Right lobe of liver (tissue), 6 donors: ENCODE results near the gene UBAC2. TPM values are rescaled to one million over a fixed set of nuclear protein-coding genes. Genes with fewer than 3 reads are reported as not detected.

Source experiments
- ATAC-seq, 4 donors: fragments of 200-7000 bp; cut with Tn5 transposase; one replicate each; pipeline ENCODE4 v1.9.1; 2020; ENCODE audit warnings: mild to moderate bottlenecking in 4 of 4, moderate library complexity in 4 of 4
- DNase-seq, 3 donors: peaks; one replicate each; pipeline ENCODE4 v3.0.0-alpha.2; 2020
- H3K27ac ChIP-seq, 3 donors: fragments of 200-600 bp; one replicate each; pipeline ENCODE4 v1.8.0; 2022
- H3K27me3 ChIP-seq, 2 donors: fragments of 200-600 bp; one replicate each; pipeline ENCODE4 v1.8.0; 2022
- H3K36me3 ChIP-seq, 4 donors: fragments of 200-600 bp; sonication (generic) in 1 of 4; one replicate each; pipeline versions ENCODE4 v1.5.1 to v1.8.0; 2017 to 2022; ENCODE audit warnings: control low read depth in 1 of 4
- H3K4me1 ChIP-seq, 4 donors: fragments of 200-600 bp; sonication (generic) in 1 of 4; one replicate each; pipeline versions ENCODE4 v1.5.1 to v1.8.0; 2017 to 2022; ENCODE audit warnings: control low read depth in 1 of 4
- H3K4me3 ChIP-seq, 3 donors: fragments of 200-600 bp; one replicate each; pipeline ENCODE4 v1.8.0; 2022
- H3K9me3 ChIP-seq, 4 donors: fragments of 200-600 bp; sonication (generic) in 1 of 4; one replicate each; pipeline versions ENCODE4 v1.5.1 to v1.8.0; 2017 to 2022; ENCODE audit warnings: control low read depth in 1 of 4
- CTCF ChIP-seq, 4 donors: fragments of 200-600 bp in 3 of 4; fragments of 450-650 bp in 1 of 4; IDR thresholded peaks; one replicate each; pipeline versions ENCODE4 v1.5.1 to v1.8.0; 2016 to 2022; ENCODE audit warnings: antibody characterized with exemption in 4 of 4, mild to moderate bottlenecking in 2 of 4
- POLR2A ChIP-seq: fragments of 450-650 bp; IDR thresholded peaks from one replicate; pipeline ENCODE4 v1.6.1; 2017; ENCODE audit warnings: antibody characterized with exemption, mild to moderate bottlenecking
- WGBS: methylation state at CpG from one replicate; pipeline ENCODE4 v1.1.6; 2018; ENCODE audit warnings: low coverage, low lambda C conversion rate; ENCODE audit not compliant: insufficient coverage; ENCODE audit errors: missing lambda C conversion rate; 5-methylcytosine and 5-hydroxymethylcytosine counted together
- intact Hi-C, 2 donors: fragments of 100-400 bp; cut with DNase I; formaldehyde crosslinking; loops; one replicate each; pipeline versions ENCODE4 v1.11.2 to v1.14.1; 2022
- total RNA-seq, 6 experiments: library from RNA; depleted of rRNA in 2 of 6; stranded (reverse); fragments of >200 nt in 2 of 6; fragmentation: NEBNext Ultra II Directional in 3 of 6; extraction: Animal tissue kit (Norgen Biotek cat#: 25700) in 3 of 6; gene quantifications; one replicate each; pipeline versions ENCODE4 v1.1.0 to v1.2.4, GENCODE V29; 2016 to 2023
- donor health status: DM: no; HTN: yes; CAD: no.
- donor health status: DM: no; HTN: no; CAD: no.
- donor health status: DM: no; HTN: no; CAD: no.
- donor health status: DM: no; HTN: yes; CAD: no.
- donor health status: DM: no; HTN: yes; CAD: no.

UBAC2 gene
- total RNA-seq, 6 experiments from 2014 or later, result 30.2 to 45.0 (median 37.0) TPM

- Histone ChIP-seq H3K4me3 (no peak overlapping the region), H3K4me1 (peaks cover 0 to 11% (median 0%) of the 10 kb centered on the region in 4 donors), H3K9me3 (no peaks in the 10 kb centered on the region), H3K27me3 (no peaks in the 10 kb centered on the region), H3K36me3 (peaks cover 0 to 3% (median 0%) of the 10 kb centered on the region in 4 donors), H3K27ac (no peak overlapping the region)
- TF ChIP-seq POLR2A, result no peak
- no peak for TF ChIP-seq CTCF (IDR thresholded peaks at IDR 0.05)
- whole genome bisulfite sequencing, result 73% methylated on average over 2 of the region's 2 CpGs
- intact Hi-C loops, result no loop called here
- DNase-seq (no peak), ATAC-seq (no peak)
Observed at GRCh38 chr13:99327126-99327525, 126.5 kb downstream of the UBAC2 start.

- intact Hi-C loops, result no loop called here
- 94% methylated on average over 2 of the region's 2 CpGs for WGBS
- ATAC-seq, result no peak
Observed at GRCh38 chr13:99327761-99328160, 127.1 kb downstream of the UBAC2 start.

GRCh38 chr13:99329477-99329876 lies 128.8 kb downstream of the UBAC2 start:
- Histone ChIP-seq H3K27ac (no peak overlapping the region), H3K4me3 (no peak overlapping the region), H3K36me3 (peaks cover 0 to 3% (median 0%) of the 10 kb centered on the region in 4 donors), H3K4me1 (peaks cover 0 to 17% (median 0%) of the 10 kb centered on the region in 4 donors), H3K27me3 (no peaks in the 10 kb centered on the region), H3K9me3 (no peaks in the 10 kb centered on the region)
- no peak for ATAC-seq
- no peak for DNase-seq
- WGBS, result 100% methylated on average over 1 of the region's 1 CpG
- TF ChIP-seq CTCF (IDR thresholded peaks at IDR 0.05), result no peak
- no peak for TF ChIP-seq POLR2A
- intact Hi-C loops, result no loop called here

More at GRCh38 chr13:99327761-99328160, 127.1 kb downstream of the UBAC2 start:
- Histone ChIP-seq H3K9me3 (no peaks in the 10 kb centered on the region), H3K27ac (no peak overlapping the region), H3K4me3 (no peak overlapping the region), H3K4me1 (peaks cover 0 to 17% (median 0%) of the 10 kb centered on the region in 4 donors), H3K27me3 (no peaks in the 10 kb centered on the region), H3K36me3 (peaks cover 0 to 3% (median 0%) of the 10 kb centered on the region in 4 donors)
- TF ChIP-seq POLR2A, result no peak
- TF ChIP-seq CTCF (IDR thresholded peaks at IDR 0.05), result no peak
- DNase-seq, result no peak

GRCh38 chr13:99330942-99331341 lies 130.3 kb downstream of the UBAC2 start:
- DNase-seq (no peak), ATAC-seq (no peak)
- TF ChIP-seq POLR2A, result no peak
- no peak for TF ChIP-seq CTCF (IDR thresholded peaks at IDR 0.05)
- no peak overlapping the region for H3K27ac ChIP-seq
- 68% methylated on average over 6 of the region's 6 CpGs for WGBS
- H3K27me3 ChIP-seq, result no peaks in the 10 kb centered on the region
- H3K4me1 ChIP-seq, result peaks cover 0 to 17% (median 0%) of the 10 kb centered on the region in 4 donors
- H3K9me3 ChIP-seq, result no peaks in the 10 kb centered on the region
- peaks cover 0 to 3% (median 0%) of the 10 kb centered on the region in 4 donors for H3K36me3 ChIP-seq
- no peak overlapping the region for H3K4me3 ChIP-seq
- intact Hi-C loops, result no loop called here
